Liver (tissue), 3 donors: Measurements from ENCODE around the gene RABEP1.

Experiments used
- GABPA ChIP-seq, 2 donors: IDR thresholded peaks in 1 of 2; conservative IDR thresholded peaks in 1 of 2; 2 replicates each; pipeline ENCODE4 v1.6.1; 2016; ENCODE audit warnings: antibody characterized with exemption in 2 of 2, mild to moderate bottlenecking in 1 of 2, moderate library complexity in 1 of 2
- HNF4A ChIP-seq, 2 donors: conservative IDR thresholded peaks; 2 replicates each; pipeline ENCODE4 v1.6.1; 2016; ENCODE audit warnings: antibody characterized with exemption in 2 of 2, mild to moderate bottlenecking in 2 of 2
- TAF1 ChIP-seq: conservative IDR thresholded peaks from 2 replicates; pipeline ENCODE4 v1.6.1; 2016; ENCODE audit warnings: antibody characterized with exemption, mild to moderate bottlenecking
- TF ChIP-seq, protein P1 (sequence below): fragments of 150-350 bp; IDR thresholded peaks from 2 replicates; pipeline ENCODE4 v1.5.1; 2017; ENCODE audit warnings: improper control_type of control experiment, low read depth, low read length; ENCODE audit not compliant: missing input control
- TF ChIP-seq, protein P2 (sequence below): IDR thresholded peaks from 2 replicates; pipeline ENCODE4 v1.6.1; 2016; ENCODE audit warnings: antibody characterized with exemption
- TF ChIP-seq, protein P3 (sequence below): IDR thresholded peaks from 2 replicates; pipeline ENCODE4 v1.6.1; 2016; ENCODE audit warnings: antibody characterized with exemption
- donor health status: healthy.
- donor health status: healthy.

- TF ChIP-seq, protein P1, sequence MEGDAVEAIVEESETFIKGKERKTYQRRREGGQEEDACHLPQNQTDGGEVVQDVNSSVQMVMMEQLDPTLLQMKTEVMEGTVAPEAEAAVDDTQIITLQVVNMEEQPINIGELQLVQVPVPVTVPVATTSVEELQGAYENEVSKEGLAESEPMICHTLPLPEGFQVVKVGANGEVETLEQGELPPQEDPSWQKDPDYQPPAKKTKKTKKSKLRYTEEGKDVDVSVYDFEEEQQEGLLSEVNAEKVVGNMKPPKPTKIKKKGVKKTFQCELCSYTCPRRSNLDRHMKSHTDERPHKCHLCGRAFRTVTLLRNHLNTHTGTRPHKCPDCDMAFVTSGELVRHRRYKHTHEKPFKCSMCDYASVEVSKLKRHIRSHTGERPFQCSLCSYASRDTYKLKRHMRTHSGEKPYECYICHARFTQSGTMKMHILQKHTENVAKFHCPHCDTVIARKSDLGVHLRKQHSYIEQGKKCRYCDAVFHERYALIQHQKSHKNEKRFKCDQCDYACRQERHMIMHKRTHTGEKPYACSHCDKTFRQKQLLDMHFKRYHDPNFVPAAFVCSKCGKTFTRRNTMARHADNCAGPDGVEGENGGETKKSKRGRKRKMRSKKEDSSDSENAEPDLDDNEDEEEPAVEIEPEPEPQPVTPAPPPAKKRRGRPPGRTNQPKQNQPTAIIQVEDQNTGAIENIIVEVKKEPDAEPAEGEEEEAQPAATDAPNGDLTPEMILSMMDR: no peak
- no peak for TF ChIP-seq HNF4A (conservative IDR thresholded peaks at IDR 0.05)
- no peak for TF ChIP-seq TAF1
- TF ChIP-seq GABPA (IDR thresholded peaks at IDR 0.05 in 1 of 2, conservative IDR thresholded peaks at IDR 0.05 in 1 of 2): no peak
- TF ChIP-seq, protein P2, sequence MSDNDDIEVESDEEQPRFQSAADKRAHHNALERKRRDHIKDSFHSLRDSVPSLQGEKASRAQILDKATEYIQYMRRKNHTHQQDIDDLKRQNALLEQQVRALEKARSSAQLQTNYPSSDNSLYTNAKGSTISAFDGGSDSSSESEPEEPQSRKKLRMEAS: no peak
- TF ChIP-seq, protein P3, sequence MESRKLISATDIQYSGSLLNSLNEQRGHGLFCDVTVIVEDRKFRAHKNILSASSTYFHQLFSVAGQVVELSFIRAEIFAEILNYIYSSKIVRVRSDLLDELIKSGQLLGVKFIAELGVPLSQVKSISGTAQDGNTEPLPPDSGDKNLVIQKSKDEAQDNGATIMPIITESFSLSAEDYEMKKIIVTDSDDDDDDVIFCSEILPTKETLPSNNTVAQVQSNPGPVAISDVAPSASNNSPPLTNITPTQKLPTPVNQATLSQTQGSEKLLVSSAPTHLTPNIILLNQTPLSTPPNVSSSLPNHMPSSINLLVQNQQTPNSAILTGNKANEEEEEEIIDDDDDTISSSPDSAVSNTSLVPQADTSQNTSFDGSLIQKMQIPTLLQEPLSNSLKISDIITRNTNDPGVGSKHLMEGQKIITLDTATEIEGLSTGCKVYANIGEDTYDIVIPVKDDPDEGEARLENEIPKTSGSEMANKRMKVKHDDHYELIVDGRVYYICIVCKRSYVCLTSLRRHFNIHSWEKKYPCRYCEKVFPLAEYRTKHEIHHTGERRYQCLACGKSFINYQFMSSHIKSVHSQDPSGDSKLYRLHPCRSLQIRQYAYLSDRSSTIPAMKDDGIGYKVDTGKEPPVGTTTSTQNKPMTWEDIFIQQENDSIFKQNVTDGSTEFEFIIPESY: no peak
These were observed 72.9 kb downstream of the RABEP1 start for GRCh38 chr17:5354886-5355415.
